HCT116 (cell line): ENCODE measurements around the gene DDX54. TPM values are rescaled to one million over a fixed set of nuclear protein-coding genes. Genes with fewer than 3 reads are reported as not detected.

Source experiments
- ATAC-seq: fragments of 200-7000 bp; cut with Tn5 transposase; 2 replicates; pipeline ENCODE4 v1.9.1; 2020; ENCODE audit warnings: mild to moderate bottlenecking, moderate library complexity
- BruUV-seq: library from RNA; stranded (reverse); fragments of 400-500 nt; replicated peaks from 2 replicates; lab custom pipeline; 2021; lab: Mats Ljungman, UMichigan
- CTCF ChIA-PET: fragments of 300-600 bp; sonication (Branson Sonifier 250); formaldehyde crosslinking; loops from one replicate; lab custom pipeline; 2021; ENCODE audit warnings: antibody characterized with exemption; lab: Charles Lee
- POLR2A ChIA-PET: fragments of 300-600, 350-600 bp; sonication (Branson Sonifier 250); formaldehyde crosslinking; loops from one replicate; lab custom pipeline; 2021; ENCODE audit warnings: antibody characterized with exemption; lab: Charles Lee
- RAD21 ChIA-PET, 2 experiments: fragments of 300-600 bp; sonication (Branson Sonifier 250); formaldehyde crosslinking; loops; one replicate each; lab custom pipeline; 2023; ENCODE audit warnings: low total read pairs in 2 of 2; ENCODE audit not compliant: uncharacterized antibody in 2 of 2, unreplicated experiment in 2 of 2, low non-redundant PET in 1 of 2; lab: Charles Lee
- DNase-seq: peaks from one replicate; pipeline ENCODE4 v3.0.0-alpha.2; 2010; ENCODE audit warnings: low read depth, low spot score
- H2AFZ ChIP-seq: fragments of 200-600 bp; shearing (Covaris generic), sonication (generic); 2 replicates; pipeline ENCODE4 v1.6.1; 2017; ENCODE audit warnings: low read depth, mixed run types, mixed read lengths, antibody characterized with exemption, low read length; ENCODE audit not compliant: poor library complexity, severe bottlenecking
- H3K27ac ChIP-seq: 2 replicates; pipeline ENCODE4 v1.5.1; 2012; ENCODE audit warnings: low read depth, low read length
- H3K27me3 ChIP-seq: fragments of 200-600 bp; sonication (generic); 2 replicates; pipeline ENCODE4 v1.6.1; 2016; ENCODE audit warnings: mixed run types, low read length, mixed read lengths; ENCODE audit not compliant: insufficient read depth
- H3K36me3 ChIP-seq, 2 experiments: fragments of 200-500 bp in 1 of 2; fragments of 200-600 bp in 1 of 2; sonication (Bioruptor generic) in 1 of 2; sonication (generic) in 1 of 2; 2 replicates each; pipeline versions ENCODE4 v1.5.1 to v1.6.1; 2014 to 2016; ENCODE audit warnings: low read length in 2 of 2, inconsistent platforms in 1 of 2, mixed read lengths in 1 of 2, mixed run types in 1 of 2; ENCODE audit not compliant: insufficient read depth in 2 of 2, control insufficient read depth in 1 of 2
- H3K4me1 ChIP-seq, 2 experiments: fragments of 200-600 bp in 1 of 2; sonication (generic) in 1 of 2; 2 replicates each; pipeline versions ENCODE4 v1.5.1 to v1.6.1; 2012 to 2017; ENCODE audit warnings: low read length in 2 of 2, inconsistent platforms in 1 of 2, mild to moderate bottlenecking in 1 of 2, mixed read lengths in 1 of 2, mixed run types in 1 of 2, moderate library complexity in 1 of 2; ENCODE audit not compliant: insufficient read depth in 2 of 2, control insufficient read depth in 1 of 2
- H3K4me2 ChIP-seq: fragments of 200-600 bp; sonication (generic); 2 replicates; pipeline ENCODE4 v1.6.1; 2017; ENCODE audit warnings: mixed run types, low read length, mixed read lengths
- H3K4me3 ChIP-seq, 2 experiments: fragments of 200-600 bp in 1 of 2; sonication (generic) in 1 of 2; replicated peaks in 1 of 2; 2 replicates each; pipeline ENCODE4 v1.5.1; 2011 to 2016; ENCODE audit warnings: low read length in 2 of 2, control low read depth in 1 of 2, low read depth in 1 of 2, mild to moderate bottlenecking in 1 of 2, mixed read lengths in 1 of 2, mixed run types in 1 of 2
- H3K79me2 ChIP-seq: fragments of 200-600 bp; sonication (generic); 2 replicates; pipeline ENCODE4 v1.6.1; 2017; ENCODE audit warnings: mild to moderate bottlenecking, mixed run types, low read length, moderate library complexity, mixed read lengths; ENCODE audit not compliant: insufficient read depth
- H3K9ac ChIP-seq: fragments of 200-600 bp; sonication (generic); 2 replicates; pipeline ENCODE4 v1.6.1; 2016; ENCODE audit warnings: low read length, mixed read lengths
- H3K9me2 ChIP-seq: fragments of 200-600 bp; sonication (generic), shearing (Covaris generic); 2 replicates; pipeline ENCODE4 v1.6.1; 2017; ENCODE audit warnings: mixed run types, mild to moderate bottlenecking, moderate library complexity; ENCODE audit not compliant: insufficient read depth
- H3K9me3 ChIP-seq, 2 experiments: fragments of 200-500 bp in 1 of 2; fragments of 200-600 bp in 1 of 2; sonication (Bioruptor generic) in 1 of 2; sonication (generic) in 1 of 2; 2 replicates each; pipeline ENCODE4 v1.6.1; 2014 to 2017; ENCODE audit warnings: low read length in 2 of 2, mixed read lengths in 2 of 2, inconsistent platforms in 1 of 2, low read depth in 1 of 2, mild to moderate bottlenecking in 1 of 2, mixed run types in 1 of 2, moderate library complexity in 1 of 2; ENCODE audit not compliant: control insufficient read depth in 1 of 2, insufficient read depth in 1 of 2
- H4K20me1 ChIP-seq: fragments of 200-600 bp; sonication (generic), shearing (Covaris generic); 2 replicates; pipeline ENCODE4 v1.6.1; 2017; ENCODE audit warnings: mixed run types, mild to moderate bottlenecking, moderate library complexity; ENCODE audit not compliant: insufficient read depth
- EGR1 ChIP-seq: IDR thresholded peaks from 2 replicates; pipeline ENCODE4 v1.6.1; 2012; ENCODE audit warnings: low read depth
- SP1 ChIP-seq: IDR thresholded peaks from 2 replicates; pipeline ENCODE4 v1.6.1; 2012; ENCODE audit warnings: low read depth
- ZNF274 ChIP-seq: fragments of 200-500 bp; sonication (Bioruptor generic); IDR thresholded peaks from 2 replicates; pipeline ENCODE4 v1.6.1; 2014; ENCODE audit warnings: mild to moderate bottlenecking, low read depth, low read length, inconsistent platforms
- intact Hi-C: fragments of 100-400 bp; cut with micrococcal nuclease; formaldehyde crosslinking; loops from 2 replicates; pipeline ENCODE4 v1.10.0; 2022
- total RNA-seq: library from RNA; stranded (reverse); gene quantifications from one replicate; pipeline ENCODE4 v1.2.1, GENCODE V29; 2021; ENCODE audit not compliant: unreplicated experiment
- TF ChIP-seq, protein P1 (sequence below), 3 experiments: fragments of 200-600 bp in 1 of 3; sonication (generic) in 1 of 3; IDR thresholded peaks in 2 of 3; conservative IDR thresholded peaks in 1 of 3; 2 replicates each; pipeline ENCODE4 v1.5.1; 2012 to 2017; ENCODE audit warnings: low read depth in 2 of 3, low read length in 2 of 3, antibody characterized with exemption in 1 of 3, borderline replicate concordance in 1 of 3, control low read depth in 1 of 3, mild to moderate bottlenecking in 1 of 3, mixed read lengths in 1 of 3, mixed run types in 1 of 3, moderate library complexity in 1 of 3; ENCODE audit not compliant: insufficient read depth in 1 of 3
- TF ChIP-seq, protein P2 (sequence below): IDR thresholded peaks from 2 replicates; pipeline ENCODE4 v1.6.1; 2012; ENCODE audit warnings: low read depth

DDX54 gene
- total RNA-seq, 1 experiment from 2014 or later: 110 TPM

DNA sequence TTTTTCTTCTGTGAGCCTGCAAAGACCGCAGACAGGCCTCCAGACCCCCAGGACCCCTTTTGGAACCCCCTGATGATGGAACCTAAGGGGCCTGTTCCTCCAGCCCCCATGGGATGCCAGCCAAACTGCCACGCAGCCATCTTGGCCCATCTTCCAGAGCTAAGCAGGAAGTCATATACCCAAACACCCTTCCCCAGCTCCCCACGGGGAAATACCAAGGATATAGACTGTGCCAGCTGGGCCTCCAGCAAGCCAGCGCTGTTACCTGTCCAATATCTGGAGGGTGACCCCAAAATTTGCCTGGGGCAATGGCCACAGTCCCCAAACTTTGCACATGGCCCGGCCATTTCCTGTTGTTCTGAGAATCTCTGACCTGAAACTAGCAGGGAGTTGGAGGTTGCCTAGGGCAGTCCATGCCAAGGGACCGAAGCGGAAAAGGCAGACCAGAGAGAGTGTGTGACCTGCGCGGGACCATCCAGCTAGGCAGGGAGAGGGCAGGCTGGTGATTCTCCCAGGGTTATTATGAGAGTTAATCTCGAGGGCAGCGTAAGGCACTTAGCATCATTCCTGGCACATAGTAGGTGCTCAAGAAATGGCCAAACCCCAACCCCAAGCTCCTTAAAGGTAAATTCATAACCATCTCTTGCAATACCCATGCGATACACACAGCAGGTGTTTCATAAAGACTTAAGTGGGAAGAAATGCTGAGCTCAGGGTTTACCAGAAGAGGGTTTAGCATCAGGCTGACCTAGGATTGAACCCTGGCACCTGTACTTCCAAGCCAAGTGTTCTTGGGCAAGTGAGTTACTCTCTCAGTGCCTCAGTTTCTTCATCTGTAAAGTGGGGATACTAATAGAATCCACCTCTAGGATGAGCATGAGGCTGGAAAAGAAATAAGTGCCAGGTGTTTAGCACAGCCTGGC lies 47.2 kb downstream of the DDX54 start:
- Histone ChIP-seq H3K9me3 (no peaks in the 10 kb centered on the region), H3K4me1 (peaks cover 13 to 46% of the 10 kb centered on the region in 2 experiments), H3K9me2 (no peaks in the 10 kb centered on the region), H3K79me2 (peaks cover 12% of the 10 kb centered on the region; the same call in 1 of the 2 replicates), H3K9ac (no peak overlapping the region), H4K20me1 (no peaks in the 10 kb centered on the region), H3K4me3 (no peak overlapping the region), H3K27me3 (no peaks in the 10 kb centered on the region), H3K27ac (no peak overlapping the region), H3K4me2 (no peak overlapping the region), H3K36me3 (no peaks in the 10 kb centered on the region), H2AFZ (no peak overlapping the region)
- DNase-seq (no peak), ATAC-seq (no peak)
- TF ChIP-seq SP1 (no peak), ZNF274 (no peak), EGR1 (no peak)
- TF ChIP-seq, protein P1, sequence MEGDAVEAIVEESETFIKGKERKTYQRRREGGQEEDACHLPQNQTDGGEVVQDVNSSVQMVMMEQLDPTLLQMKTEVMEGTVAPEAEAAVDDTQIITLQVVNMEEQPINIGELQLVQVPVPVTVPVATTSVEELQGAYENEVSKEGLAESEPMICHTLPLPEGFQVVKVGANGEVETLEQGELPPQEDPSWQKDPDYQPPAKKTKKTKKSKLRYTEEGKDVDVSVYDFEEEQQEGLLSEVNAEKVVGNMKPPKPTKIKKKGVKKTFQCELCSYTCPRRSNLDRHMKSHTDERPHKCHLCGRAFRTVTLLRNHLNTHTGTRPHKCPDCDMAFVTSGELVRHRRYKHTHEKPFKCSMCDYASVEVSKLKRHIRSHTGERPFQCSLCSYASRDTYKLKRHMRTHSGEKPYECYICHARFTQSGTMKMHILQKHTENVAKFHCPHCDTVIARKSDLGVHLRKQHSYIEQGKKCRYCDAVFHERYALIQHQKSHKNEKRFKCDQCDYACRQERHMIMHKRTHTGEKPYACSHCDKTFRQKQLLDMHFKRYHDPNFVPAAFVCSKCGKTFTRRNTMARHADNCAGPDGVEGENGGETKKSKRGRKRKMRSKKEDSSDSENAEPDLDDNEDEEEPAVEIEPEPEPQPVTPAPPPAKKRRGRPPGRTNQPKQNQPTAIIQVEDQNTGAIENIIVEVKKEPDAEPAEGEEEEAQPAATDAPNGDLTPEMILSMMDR (IDR thresholded peaks at IDR 0.05 in 2 of 3, conservative IDR thresholded peaks at IDR 0.05 in 1 of 3; ENCODE audit: borderline replicate concordance in 1 of 3, insufficient read depth in 1 of 3, low read depth in 2 of 3, low read length in 2 of 3): no peak
- TF ChIP-seq, protein P2, sequence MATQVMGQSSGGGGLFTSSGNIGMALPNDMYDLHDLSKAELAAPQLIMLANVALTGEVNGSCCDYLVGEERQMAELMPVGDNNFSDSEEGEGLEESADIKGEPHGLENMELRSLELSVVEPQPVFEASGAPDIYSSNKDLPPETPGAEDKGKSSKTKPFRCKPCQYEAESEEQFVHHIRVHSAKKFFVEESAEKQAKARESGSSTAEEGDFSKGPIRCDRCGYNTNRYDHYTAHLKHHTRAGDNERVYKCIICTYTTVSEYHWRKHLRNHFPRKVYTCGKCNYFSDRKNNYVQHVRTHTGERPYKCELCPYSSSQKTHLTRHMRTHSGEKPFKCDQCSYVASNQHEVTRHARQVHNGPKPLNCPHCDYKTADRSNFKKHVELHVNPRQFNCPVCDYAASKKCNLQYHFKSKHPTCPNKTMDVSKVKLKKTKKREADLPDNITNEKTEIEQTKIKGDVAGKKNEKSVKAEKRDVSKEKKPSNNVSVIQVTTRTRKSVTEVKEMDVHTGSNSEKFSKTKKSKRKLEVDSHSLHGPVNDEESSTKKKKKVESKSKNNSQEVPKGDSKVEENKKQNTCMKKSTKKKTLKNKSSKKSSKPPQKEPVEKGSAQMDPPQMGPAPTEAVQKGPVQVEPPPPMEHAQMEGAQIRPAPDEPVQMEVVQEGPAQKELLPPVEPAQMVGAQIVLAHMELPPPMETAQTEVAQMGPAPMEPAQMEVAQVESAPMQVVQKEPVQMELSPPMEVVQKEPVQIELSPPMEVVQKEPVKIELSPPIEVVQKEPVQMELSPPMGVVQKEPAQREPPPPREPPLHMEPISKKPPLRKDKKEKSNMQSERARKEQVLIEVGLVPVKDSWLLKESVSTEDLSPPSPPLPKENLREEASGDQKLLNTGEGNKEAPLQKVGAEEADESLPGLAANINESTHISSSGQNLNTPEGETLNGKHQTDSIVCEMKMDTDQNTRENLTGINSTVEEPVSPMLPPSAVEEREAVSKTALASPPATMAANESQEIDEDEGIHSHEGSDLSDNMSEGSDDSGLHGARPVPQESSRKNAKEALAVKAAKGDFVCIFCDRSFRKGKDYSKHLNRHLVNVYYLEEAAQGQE: no peak
- no TSS peak for BruUV-seq
- POLR2A ChIA-PET: interaction anchor here (0.6 kb wide), 1 partner anchor 224 kb away, joined by 3 read pairs; no protein-coding TSS in a partner anchor
- RAD21 ChIA-PET: no interaction called here
- CTCF ChIA-PET: interaction anchor here (0.7 to 1.1 kb wide), 2 partner anchors 9 to 15 kb away, joined by 3 read pairs; no protein-coding TSS in a partner anchor
- intact Hi-C loops: loop anchor here (2.0 kb wide), 1 partner anchor 47 kb away; the partner anchor contains the start of genes DDX54 and RITA1
